ENCODE measurements around the gene NACA2.

NACA2 gene

GRCh38 chr17:61551255-61551742 lies 39.7 kb downstream of the NACA2 start:
- TF ChIP-seq CTCF (conservative IDR thresholded peaks at IDR 0.05; ENCODE audit: low read length): peak; percentile 88
- no peak for TF ChIP-seq EZH2phosphoT487 (IDR thresholded peaks at IDR 0.05; ENCODE audit: borderline replicate concordance)

GRCh38 chr17:61547113-61547512 lies 43.9 kb downstream of the NACA2 start:
- TF ChIP-seq CTCF (conservative IDR thresholded peaks at IDR 0.05; ENCODE audit: low read length) (no peak), EZH2phosphoT487 (IDR thresholded peaks at IDR 0.05; ENCODE audit: borderline replicate concordance) (no peak)
- Histone ChIP-seq H3K4me2 (ENCODE audit: low read depth, low read length, poor library complexity, severe bottlenecking) (no peak overlapping the region), H3K4me1 (ENCODE audit: insufficient read depth, low read length, poor library complexity, severe bottlenecking) (no peaks in the 10 kb centered on the region), H4K20me1 (ENCODE audit: insufficient read depth, low read length, poor library complexity, severe bottlenecking) (no peaks in the 10 kb centered on the region), H3K9me2 (replicated peaks; ENCODE audit: low read depth, low read length) (no peaks in the 10 kb centered on the region), H3K79me2 (ENCODE audit: insufficient read depth, low read length) (no peaks in the 10 kb centered on the region), H3F3A (ENCODE audit: low read depth) (no peaks in the 10 kb centered on the region), H3K4me3 (ENCODE audit: low read length, poor library complexity, severe bottlenecking) (no peak overlapping the region), H2AFZ (ENCODE audit: low read length) (no peak overlapping the region), H3K27me3 (ENCODE audit: insufficient read depth, low read length, poor library complexity, severe bottlenecking) (no peaks in the 10 kb centered on the region), H3K9me3 (ENCODE audit: insufficient read depth, low read depth, low read length) (peaks cover 10% of the 10 kb centered on the region; the same call in 1 of the 2 replicates), H3K9ac (ENCODE audit: low read depth, low read length, poor library complexity, severe bottlenecking) (no peak overlapping the region), H3K36me3 (ENCODE audit: insufficient read depth, low read length) (no peaks in the 10 kb centered on the region)

More at GRCh38 chr17:61551255-61551742, 39.7 kb downstream of the NACA2 start:
- Histone ChIP-seq H3K9me2 (replicated peaks; ENCODE audit: low read depth, low read length) (no peaks in the 10 kb centered on the region), H3K4me1 (ENCODE audit: insufficient read depth, low read length, poor library complexity, severe bottlenecking) (peaks cover 11% of the 10 kb centered on the region), H4K20me1 (ENCODE audit: insufficient read depth, low read length, poor library complexity, severe bottlenecking) (no peaks in the 10 kb centered on the region), H3K36me3 (ENCODE audit: insufficient read depth, low read length) (no peaks in the 10 kb centered on the region), H3K9me3 (ENCODE audit: insufficient read depth, low read depth, low read length) (no peaks in the 10 kb centered on the region), H3K9ac (ENCODE audit: low read depth, low read length, poor library complexity, severe bottlenecking) (no peak overlapping the region), H2AFZ (ENCODE audit: low read length) (no peak overlapping the region), H3K4me2 (ENCODE audit: low read depth, low read length, poor library complexity, severe bottlenecking) (no peak overlapping the region), H3F3A (ENCODE audit: low read depth) (no peaks in the 10 kb centered on the region), H3K4me3 (ENCODE audit: low read length, poor library complexity, severe bottlenecking) (no peak overlapping the region), H3K27me3 (ENCODE audit: insufficient read depth, low read length, poor library complexity, severe bottlenecking) (no peaks in the 10 kb centered on the region), H3K79me2 (ENCODE audit: insufficient read depth, low read length) (no peaks in the 10 kb centered on the region)

- no peak for TF ChIP-seq CTCF (conservative IDR thresholded peaks at IDR 0.05; ENCODE audit: low read length)
- no peak for TF ChIP-seq EZH2phosphoT487 (IDR thresholded peaks at IDR 0.05; ENCODE audit: borderline replicate concordance)
- no peaks in the 10 kb centered on the region for H3K27me3 ChIP-seq (ENCODE audit: insufficient read depth, low read length, poor library complexity, severe bottlenecking)
- no peaks in the 10 kb centered on the region for H3K4me1 ChIP-seq (ENCODE audit: insufficient read depth, low read length, poor library complexity, severe bottlenecking)
- H3K4me3 ChIP-seq (ENCODE audit: low read length, poor library complexity, severe bottlenecking): no peak overlapping the region
- peaks cover 19% of the 10 kb centered on the region; the same call in 1 of the 2 replicates for H3K9me3 ChIP-seq (ENCODE audit: insufficient read depth, low read depth, low read length)
- H4K20me1 ChIP-seq (ENCODE audit: insufficient read depth, low read length, poor library complexity, severe bottlenecking): no peaks in the 10 kb centered on the region
- H3K4me2 ChIP-seq (ENCODE audit: low read depth, low read length, poor library complexity, severe bottlenecking): no peak overlapping the region
- H3K9me2 ChIP-seq (replicated peaks; ENCODE audit: low read depth, low read length): no peaks in the 10 kb centered on the region
- no peak overlapping the region for H2AFZ ChIP-seq (ENCODE audit: low read length)
- no peaks in the 10 kb centered on the region for H3F3A ChIP-seq (ENCODE audit: low read depth)
- no peaks in the 10 kb centered on the region for H3K79me2 ChIP-seq (ENCODE audit: insufficient read depth, low read length)
- H3K9ac ChIP-seq (ENCODE audit: low read depth, low read length, poor library complexity, severe bottlenecking): no peak overlapping the region
- H3K36me3 ChIP-seq (ENCODE audit: insufficient read depth, low read length): no peaks in the 10 kb centered on the region
These were observed 45.6 kb downstream of the NACA2 start for GRCh38 chr17:61545335-61545938.

All from Loucy (cell line).